H1 (cell line): ENCODE results near the gene TRIM27. TPM values are rescaled to one million over a fixed set of nuclear protein-coding genes. Genes with fewer than 3 reads are reported as not detected.

ENCODE experiments used
- CTCF ChIA-PET: fragments of 300-600 bp; sonication (Branson Sonifier 250); formaldehyde crosslinking; loops from one replicate; lab custom pipeline; 2021; ENCODE audit not compliant: partially characterized antibody; lab: Charles Lee
- POLR2A ChIA-PET: fragments of 300-600 bp; sonication (Branson Sonifier 250); formaldehyde crosslinking; loops from one replicate; lab custom pipeline; 2021; ENCODE audit warnings: inconsistent platforms; ENCODE audit not compliant: partially characterized antibody; lab: Charles Lee
- DNase-seq, 2 experiments: peaks; one replicate each; pipeline versions ENCODE4 v3.0.0 to v3.0.0-alpha.2; 2010 to 2022; ENCODE audit warnings: low spot score in 2 of 2, low read depth in 1 of 2, mixed read lengths in 1 of 2
- FAIRE-seq: peaks from 2 replicates; lab custom pipeline; 2011; peaks lifted over from hg19 to GRCh38; lab: Jason Lieb, UNC
- H2AFZ ChIP-seq: 2 replicates; pipeline ENCODE4 v1.8.1; 2012; ENCODE audit warnings: low read length, inconsistent platforms
- H2AK5ac ChIP-seq: 2 replicates; pipeline ENCODE4 v1.6.1; 2013; ENCODE audit warnings: low read depth, low read length
- H2BK120ac ChIP-seq: replicated peaks from 2 replicates; pipeline ENCODE3; 2013; ENCODE audit warnings: low read depth, low read length, inconsistent platforms
- H2BK12ac ChIP-seq: 2 replicates; pipeline ENCODE4 v1.6.1; 2013; ENCODE audit warnings: low read depth, low read length
- H2BK15ac ChIP-seq: 2 replicates; pipeline ENCODE4 v1.6.1; 2013; ENCODE audit warnings: low read length
- H2BK20ac ChIP-seq: 2 replicates; pipeline ENCODE4 v1.6.1; 2013; ENCODE audit warnings: low read length
- H2BK5ac ChIP-seq: 2 replicates; pipeline ENCODE4 v1.6.1; 2013; ENCODE audit warnings: low read depth, low read length
- H3K14ac ChIP-seq: 2 replicates; pipeline ENCODE4 v1.6.1; 2013; ENCODE audit warnings: inconsistent platforms; ENCODE audit not compliant: insufficient read length
- H3K18ac ChIP-seq: 2 replicates; pipeline ENCODE4 v1.6.1; 2013; ENCODE audit warnings: low read length; ENCODE audit errors: extremely low read depth
- H3K23ac ChIP-seq: 2 replicates; pipeline ENCODE4 v1.6.1; 2013; ENCODE audit warnings: inconsistent platforms; ENCODE audit not compliant: insufficient read length
- H3K23me2 ChIP-seq: 2 replicates; pipeline ENCODE4 v1.6.1; 2013; ENCODE audit warnings: low read depth, low read length
- H3K27ac ChIP-seq: 2 replicates; pipeline ENCODE4 v1.6.1; 2011; ENCODE audit warnings: low read depth, low read length, inconsistent platforms
- H3K27me3 ChIP-seq, 4 experiments: replicated peaks in 1 of 4; 1 replicate in 1 of 4; 2 replicates in 3 of 4; pipeline versions ENCODE4 v1.6.1 to v1.8.1; 2011 to 2013; ENCODE audit warnings: low read length in 3 of 4, mild to moderate bottlenecking in 3 of 4, inconsistent platforms in 2 of 4, mixed read lengths in 2 of 4, moderate library complexity in 1 of 4; ENCODE audit not compliant: control insufficient read depth in 3 of 4, insufficient read depth in 3 of 4; ENCODE audit errors: extremely low read depth in 1 of 4
- H3K36me3 ChIP-seq, 4 experiments: 2 replicates each; pipeline versions ENCODE4 v1.6.1 to v1.8.1; 2011 to 2013; ENCODE audit warnings: mild to moderate bottlenecking in 4 of 4, low read length in 3 of 4, moderate library complexity in 2 of 4, control low read depth in 1 of 4, inconsistent platforms in 1 of 4; ENCODE audit not compliant: insufficient read depth in 4 of 4, control insufficient read depth in 2 of 4
- H3K4ac ChIP-seq: replicated peaks from 2 replicates; pipeline ENCODE3; 2013; ENCODE audit warnings: low read length, low read depth, mixed read lengths, inconsistent platforms; ENCODE audit not compliant: insufficient read length
- H3K4me1 ChIP-seq, 4 experiments: replicated peaks in 1 of 4; 1 replicate in 1 of 4; 2 replicates in 3 of 4; pipeline versions ENCODE4 v1.6.1 to v1.8.1; 2011 to 2013; ENCODE audit warnings: low read length in 3 of 4, inconsistent platforms in 2 of 4, mixed read lengths in 1 of 4; ENCODE audit not compliant: insufficient read depth in 4 of 4, control insufficient read depth in 3 of 4
- H3K4me2 ChIP-seq, 2 experiments: 2 replicates each; pipeline versions ENCODE4 v1.6.1 to v1.8.1; 2011 to 2013; ENCODE audit warnings: low read depth in 2 of 2, low read length in 2 of 2, control low read depth in 1 of 2, inconsistent platforms in 1 of 2, mild to moderate bottlenecking in 1 of 2; ENCODE audit not compliant: insufficient read depth in 1 of 2
- H3K4me3 ChIP-seq, 4 experiments: fragments of 200-600, 300-600 bp in 1 of 4; sonication (generic), shearing (Covaris generic), sonication (Bioruptor Twin) in 1 of 4; 2 replicates each; pipeline versions ENCODE4 v1.5.1 to v1.8.1; 2011 to 2016; ENCODE audit warnings: low read length in 4 of 4, low read depth in 3 of 4, control low read depth in 2 of 4, inconsistent platforms in 2 of 4, mild to moderate bottlenecking in 2 of 4, mixed read lengths in 1 of 4, moderate library complexity in 1 of 4; ENCODE audit not compliant: insufficient read depth in 2 of 4; ENCODE audit errors: extremely low read depth in 1 of 4
- H3K56ac ChIP-seq: replicated peaks from 2 replicates; pipeline ENCODE3; 2013; ENCODE audit warnings: low read depth, mild to moderate bottlenecking, mixed read lengths, low read length, inconsistent platforms; ENCODE audit not compliant: insufficient read length
- H3K79me1 ChIP-seq: 2 replicates; pipeline ENCODE4 v1.6.1; 2013; ENCODE audit warnings: low read depth, low read length, control low read depth
- H3K79me2 ChIP-seq, 2 experiments: 2 replicates each; pipeline versions ENCODE4 v1.6.1 to v1.8.1; 2012 to 2013; ENCODE audit warnings: low read length in 2 of 2, mild to moderate bottlenecking in 2 of 2, inconsistent platforms in 1 of 2; ENCODE audit not compliant: insufficient read depth in 2 of 2, control insufficient read depth in 1 of 2
- H3K9ac ChIP-seq, 4 experiments: replicated peaks in 1 of 4; 1 replicate in 1 of 4; 2 replicates in 3 of 4; pipeline versions ENCODE4 v1.6.1 to v1.8.1; 2011 to 2013; ENCODE audit warnings: low read depth in 3 of 4, low read length in 3 of 4, control low read depth in 2 of 4, mild to moderate bottlenecking in 2 of 4, moderate library complexity in 2 of 4, inconsistent platforms in 1 of 4; ENCODE audit errors: extremely low read depth in 1 of 4
- H3K9me3 ChIP-seq, 2 experiments: 2 replicates each; pipeline versions ENCODE4 v1.6.1 to v1.8.1; 2012 to 2013; ENCODE audit warnings: mild to moderate bottlenecking in 2 of 2, moderate library complexity in 2 of 2, control low read depth in 1 of 2, inconsistent platforms in 1 of 2, low read depth in 1 of 2, low read length in 1 of 2, mixed read lengths in 1 of 2; ENCODE audit not compliant: insufficient read depth in 2 of 2
- H4K20me1 ChIP-seq, 2 experiments: replicated peaks in 1 of 2; 2 replicates each; pipeline versions ENCODE3 to v1.8.1; 2011 to 2013; ENCODE audit warnings: inconsistent platforms in 2 of 2, low read length in 2 of 2, mild to moderate bottlenecking in 1 of 2; ENCODE audit not compliant: insufficient read depth in 2 of 2, control insufficient read depth in 1 of 2
- H4K5ac ChIP-seq: 2 replicates; pipeline ENCODE4 v1.6.1; 2013; ENCODE audit warnings: low read length, low read depth, mixed read lengths, inconsistent platforms; ENCODE audit not compliant: insufficient read length
- H4K8ac ChIP-seq: 2 replicates; pipeline ENCODE4 v1.8.0; 2013; ENCODE audit warnings: mild to moderate bottlenecking, moderate library complexity, low read length, inconsistent platforms; ENCODE audit not compliant: insufficient read depth; ENCODE audit errors: extremely low read depth
- H4K91ac ChIP-seq: replicated peaks from 2 replicates; pipeline ENCODE3; 2013; ENCODE audit warnings: low read length, mixed read lengths, inconsistent platforms; ENCODE audit not compliant: insufficient read length
- BACH1 ChIP-seq: IDR thresholded peaks from 2 replicates; pipeline ENCODE4 v1.6.1; 2012; ENCODE audit warnings: low read length, improper control_type of control experiment
- CBX8 ChIP-seq: fragments of 300-800, 300-1000 bp; sonication (generic); IDR thresholded peaks from 2 replicates; pipeline ENCODE4 v1.7.1; 2016; ENCODE audit warnings: low read depth, low read length, borderline replicate concordance
- CEBPB ChIP-seq: IDR thresholded peaks from 2 replicates; pipeline ENCODE4 v1.6.1; 2012; ENCODE audit warnings: low read depth, low read length
- GABPA ChIP-seq: IDR thresholded peaks from 2 replicates; pipeline ENCODE4 v1.6.1; 2011; ENCODE audit warnings: mild to moderate bottlenecking, low read length, moderate library complexity, borderline replicate concordance; ENCODE audit not compliant: insufficient read depth
- KDM1A ChIP-seq: fragments of 200-600, 300-600 bp; sonication (generic); IDR thresholded peaks from 2 replicates; pipeline ENCODE4 v1.7.1; 2016; ENCODE audit warnings: mild to moderate bottlenecking, low read length, borderline replicate concordance
- MAFK ChIP-seq: IDR thresholded peaks from 2 replicates; pipeline ENCODE4 v1.6.1; 2012; ENCODE audit warnings: low read depth, mild to moderate bottlenecking, improper control_type of control experiment, low read length
- RAD21 ChIP-seq, 2 experiments: IDR thresholded peaks in 1 of 2; conservative IDR thresholded peaks in 1 of 2; 2 replicates each; pipeline ENCODE4 v1.6.1; 2011; ENCODE audit warnings: low read depth in 2 of 2, low read length in 2 of 2, improper control_type of control experiment in 1 of 2, inconsistent platforms in 1 of 2, mild to moderate bottlenecking in 1 of 2, moderate library complexity in 1 of 2
- RBBP5 ChIP-seq: IDR thresholded peaks from 2 replicates; pipeline ENCODE4 v1.7.1; 2012; ENCODE audit warnings: low read depth, mild to moderate bottlenecking, inconsistent platforms, low read length, moderate library complexity, borderline replicate concordance
- SIX5 ChIP-seq: IDR thresholded peaks from 2 replicates; pipeline ENCODE4 v1.6.1; 2011; ENCODE audit warnings: mild to moderate bottlenecking, low read depth, low read length
- SUZ12 ChIP-seq: fragments of 200-600 bp; sonication (generic); IDR thresholded peaks from 2 replicates; pipeline ENCODE4 v1.6.1; 2012; ENCODE audit warnings: mild to moderate bottlenecking, inconsistent platforms, low read length, moderate library complexity, mixed read lengths
- WGBS, 2 experiments: shearing (Covaris generic) in 1 of 2; methylation state at CpG; one replicate each; pipeline versions ENCODE4 v1.1.6 to v1.1.7; 2013 to 2015; ENCODE audit warnings: low lambda C conversion rate in 2 of 2, mixed read lengths in 2 of 2, inconsistent platforms in 1 of 2, low coverage in 1 of 2, missing lambda C conversion rate in 1 of 2; ENCODE audit not compliant: insufficient replicate concordance in 2 of 2, insufficient coverage in 1 of 2, insufficient read length in 1 of 2; ENCODE audit errors: extremely low coverage in 1 of 2, missing lambda C conversion rate in 1 of 2; 5-methylcytosine and 5-hydroxymethylcytosine counted together
- polyA plus RNA-seq, 7 experiments: library from polyadenylated mRNA; depleted of rRNA in 3 of 7; stranded (reverse) in 5 of 7; unstranded in 2 of 7; fragments of >200 nt in 5 of 7; fragments of 200-250 nt in 2 of 7; gene quantifications; 1 replicate in 5 of 7; 2 replicates in 1 of 7; 4 replicates in 1 of 7; pipeline versions ENCODE4 v1.2.1 to v1.2.3, GENCODE V29; 2011 to 2013; ENCODE audit warnings: missing spikeins in 2 of 7, mixed read lengths in 2 of 7
- total RNA-seq: library from RNA; stranded (reverse); fragmentation: NEBNext Ultra II Directional; extraction: Animal tissue kit (Norgen Biotek cat#: 25700); gene quantifications from 2 replicates; pipeline ENCODE4 v1.2.1, GENCODE V29; 2021
- TF ChIP-seq, protein P1 (sequence below), 3 experiments: IDR thresholded peaks; 1 replicate in 2 of 3; 2 replicates in 1 of 3; pipeline versions ENCODE4 v1.5.1 to v1.6.1; 2011; ENCODE audit warnings: low read length in 3 of 3, mild to moderate bottlenecking in 3 of 3, inconsistent platforms in 2 of 3, low read depth in 1 of 3, moderate library complexity in 1 of 3; ENCODE audit not compliant: insufficient read depth in 1 of 3; ENCODE audit errors: control extremely low read depth in 1 of 3

Gene TRIM27
- total and polyA plus RNA-seq, 2 of the 8 experiments (the other 6 are each of a cell fraction or from before 2014, with no cell fraction given) = 76.4 to 85.9 TPM

DNA sequence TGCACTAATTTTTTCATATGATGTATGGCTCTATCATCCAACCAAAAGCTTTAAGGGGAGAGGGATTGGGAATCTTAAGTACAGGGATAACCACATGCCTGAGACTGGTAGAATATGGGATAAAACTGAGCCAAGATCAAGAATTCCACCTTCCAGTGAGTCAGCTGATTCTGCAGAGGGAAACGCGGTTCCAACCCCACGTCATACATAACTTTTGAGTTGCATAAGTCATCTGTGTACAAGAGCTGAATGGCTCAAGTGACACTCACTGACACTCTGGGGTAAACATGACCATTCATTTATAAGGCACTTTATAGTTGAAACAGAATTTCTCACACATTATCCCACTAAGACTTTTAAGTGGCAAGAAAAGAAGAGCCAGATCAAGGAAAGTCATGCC, 16.4 kb downstream of the TRIM27 start:
- Histone ChIP-seq H4K8ac (no peak overlapping the region), H3K4me2 (no peak overlapping the region), H2AFZ (no peak overlapping the region), H2BK15ac (no peak overlapping the region), H2BK5ac (no peak overlapping the region), H4K91ac (no peak overlapping the region), H2BK120ac (no peak overlapping the region), H2BK12ac (no peak overlapping the region), H3K79me1 (no peaks in the 10 kb centered on the region), H3K18ac (no peak overlapping the region), H3K4me3 (no peak overlapping the region), H4K20me1 (peaks cover 5 to 9% of the 10 kb centered on the region in 2 experiments), H3K79me2 (no peaks in the 10 kb centered on the region; a peak in 1 of 4 replicates), H3K23ac (no peak overlapping the region), H3K4ac (no peak overlapping the region), H3K14ac (no peak overlapping the region), H3K23me2 (no peaks in the 10 kb centered on the region), H2BK20ac (no peak overlapping the region), H3K36me3 (peaks cover 37 to 95% (median 83%) of the 10 kb centered on the region in 4 experiments), H2AK5ac (no peak overlapping the region), H3K9ac (no peak overlapping the region), H3K27me3 (no peaks in the 10 kb centered on the region), H3K4me1 (no peaks in the 10 kb centered on the region), H3K27ac (no peak overlapping the region), H4K5ac (no peak overlapping the region), H3K9me3 (no peaks in the 10 kb centered on the region), H3K56ac (no peak overlapping the region)
- CTCF ChIA-PET = interaction anchor here (0.7 to 1.6 kb wide), 2 partner anchors 70 to 99 kb away, joined by 3 read pairs; no protein-coding TSS in a partner anchor
- FAIRE-seq = no peak
- POLR2A ChIA-PET = interaction anchor here (0.9 to 7.5 kb wide), 2 partner anchors 12 to 13 kb away, joined by 4 to 90 read pairs; partner anchors contain the start of gene TRIM27
- 100% methylated on average over 3 of the region's 3 CpGs; no CpG with 5 or more reads in 1 of the 2 experiments for WGBS, 2 experiments
- no peak for DNase-seq
- no peak for TF ChIP-seq RAD21 (IDR thresholded peaks at IDR 0.05 in 1 of 2, conservative IDR thresholded peaks at IDR 0.05 in 1 of 2; ENCODE audit: low read depth in 2 of 2, low read length in 2 of 2)
- TF ChIP-seq GABPA = no peak
- TF ChIP-seq, protein P1, sequence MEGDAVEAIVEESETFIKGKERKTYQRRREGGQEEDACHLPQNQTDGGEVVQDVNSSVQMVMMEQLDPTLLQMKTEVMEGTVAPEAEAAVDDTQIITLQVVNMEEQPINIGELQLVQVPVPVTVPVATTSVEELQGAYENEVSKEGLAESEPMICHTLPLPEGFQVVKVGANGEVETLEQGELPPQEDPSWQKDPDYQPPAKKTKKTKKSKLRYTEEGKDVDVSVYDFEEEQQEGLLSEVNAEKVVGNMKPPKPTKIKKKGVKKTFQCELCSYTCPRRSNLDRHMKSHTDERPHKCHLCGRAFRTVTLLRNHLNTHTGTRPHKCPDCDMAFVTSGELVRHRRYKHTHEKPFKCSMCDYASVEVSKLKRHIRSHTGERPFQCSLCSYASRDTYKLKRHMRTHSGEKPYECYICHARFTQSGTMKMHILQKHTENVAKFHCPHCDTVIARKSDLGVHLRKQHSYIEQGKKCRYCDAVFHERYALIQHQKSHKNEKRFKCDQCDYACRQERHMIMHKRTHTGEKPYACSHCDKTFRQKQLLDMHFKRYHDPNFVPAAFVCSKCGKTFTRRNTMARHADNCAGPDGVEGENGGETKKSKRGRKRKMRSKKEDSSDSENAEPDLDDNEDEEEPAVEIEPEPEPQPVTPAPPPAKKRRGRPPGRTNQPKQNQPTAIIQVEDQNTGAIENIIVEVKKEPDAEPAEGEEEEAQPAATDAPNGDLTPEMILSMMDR (IDR thresholded peaks at IDR 0.05; ENCODE audit: control extremely low read depth in 1 of 3, insufficient read depth in 1 of 3, low read depth in 1 of 3, low read length in 3 of 3) = no peak
- no peak for TF ChIP-seq MAFK
- TF ChIP-seq BACH1 = no peak
- no peak for TF ChIP-seq CBX8
- TF ChIP-seq SIX5 = no peak
- no peak for TF ChIP-seq SUZ12
- no peak for TF ChIP-seq RBBP5
- no peak for TF ChIP-seq CEBPB
- no peak for TF ChIP-seq KDM1A
